ENCODE data around the gene CCDC183.

The CCDC183 gene

DNA sequence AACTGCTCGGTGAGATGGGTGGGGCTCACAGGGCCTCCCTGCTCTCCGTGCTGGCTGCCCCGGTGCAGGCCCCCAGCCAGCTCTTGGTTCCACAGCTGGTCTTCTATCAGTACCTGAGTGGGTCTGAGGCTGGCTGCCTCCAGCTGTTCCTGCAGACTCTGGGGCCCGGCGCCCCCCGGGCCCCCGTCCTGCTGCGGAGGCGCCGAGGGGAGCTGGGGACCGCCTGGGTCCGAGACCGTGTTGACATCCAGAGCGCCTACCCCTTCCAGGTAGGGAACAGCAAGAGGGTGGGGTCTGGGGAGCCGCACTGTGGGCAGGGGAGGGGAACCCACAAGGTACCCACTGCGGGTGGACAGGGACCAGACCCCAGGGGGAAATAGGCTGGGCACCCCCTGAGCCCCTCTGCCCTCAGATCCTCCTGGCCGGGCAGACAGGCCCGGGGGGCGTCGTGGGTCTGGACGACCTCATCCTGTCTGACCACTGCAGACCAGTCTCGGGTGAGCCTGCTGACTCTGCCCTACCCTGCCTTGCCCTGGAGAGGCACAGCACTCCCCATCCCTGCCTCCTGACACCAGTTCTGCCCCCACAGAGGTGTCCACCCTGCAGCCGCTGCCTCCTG is 58.8 kb downstream of the CCDC183 start:
- DNase-seq (ENCODE audit: low read depth): no peak
- H3K4me3 ChIP-seq (ENCODE audit: control insufficient read depth, low read depth, low read length): no peak overlapping the region
- TF ChIP-seq CTCF (conservative IDR thresholded peaks at IDR 0.05; ENCODE audit: control insufficient read depth, insufficient read depth, low read depth, low read length): no peak

- DNase-seq (ENCODE audit: low read depth): no peak
- TF ChIP-seq CTCF (conservative IDR thresholded peaks at IDR 0.05; ENCODE audit: control insufficient read depth, insufficient read depth, low read depth, low read length): no peak
- no peak overlapping the region for H3K4me3 ChIP-seq (ENCODE audit: control insufficient read depth, low read depth, low read length)
Observed at GRCh38 chr9:136855461-136856078, 59.4 kb downstream of the CCDC183 start.

GRCh38 chr9:136856079-136856476 is 59.9 kb downstream of the CCDC183 start:
- DNase-seq (ENCODE audit: low read depth): no peak
- no peak overlapping the region for H3K4me3 ChIP-seq (ENCODE audit: control insufficient read depth, low read depth, low read length)
- TF ChIP-seq CTCF (conservative IDR thresholded peaks at IDR 0.05; ENCODE audit: control insufficient read depth, insufficient read depth, low read depth, low read length): no peak

- no peak for TF ChIP-seq CTCF (conservative IDR thresholded peaks at IDR 0.05; ENCODE audit: control insufficient read depth, insufficient read depth, low read depth, low read length)
- no peak overlapping the region for H3K4me3 ChIP-seq (ENCODE audit: control insufficient read depth, low read depth, low read length)
- DNase-seq (ENCODE audit: low read depth): no peak
Observed at GRCh38 chr9:136856541-136857141, 60.5 kb downstream of the CCDC183 start.

DNA sequence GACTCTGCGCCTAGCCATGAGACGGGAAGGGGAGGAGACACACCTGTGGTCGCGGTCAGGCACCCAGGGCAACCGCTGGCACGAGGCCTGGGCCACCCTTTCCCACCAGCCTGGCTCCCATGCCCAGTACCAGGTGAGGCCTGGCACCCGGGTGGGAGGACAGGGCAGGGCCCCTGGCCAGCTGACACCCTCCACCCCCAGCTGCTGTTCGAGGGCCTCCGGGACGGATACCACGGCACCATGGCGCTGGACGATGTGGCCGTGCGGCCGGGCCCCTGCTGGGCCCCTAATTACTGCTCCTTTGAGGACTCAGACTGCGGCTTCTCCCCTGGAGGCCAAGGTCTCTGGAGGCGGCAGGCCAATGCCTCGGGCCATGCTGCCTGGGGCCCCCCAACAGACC is 61.0 kb downstream of the CCDC183 start:
- no peak overlapping the region for H3K4me3 ChIP-seq (ENCODE audit: control insufficient read depth, low read depth, low read length)
- TF ChIP-seq CTCF (conservative IDR thresholded peaks at IDR 0.05; ENCODE audit: control insufficient read depth, insufficient read depth, low read depth, low read length): no peak
- no peak for DNase-seq (ENCODE audit: low read depth)
